ENCODE measurements around the gene REV3L. TPM values are rescaled to one million over a fixed set of nuclear protein-coding genes. Genes with fewer than 3 reads are reported as not detected.

REV3L gene
- total and polyA plus RNA-seq, 4 donors = 3.8 to 17.7 (median 11.2) TPM

DNA sequence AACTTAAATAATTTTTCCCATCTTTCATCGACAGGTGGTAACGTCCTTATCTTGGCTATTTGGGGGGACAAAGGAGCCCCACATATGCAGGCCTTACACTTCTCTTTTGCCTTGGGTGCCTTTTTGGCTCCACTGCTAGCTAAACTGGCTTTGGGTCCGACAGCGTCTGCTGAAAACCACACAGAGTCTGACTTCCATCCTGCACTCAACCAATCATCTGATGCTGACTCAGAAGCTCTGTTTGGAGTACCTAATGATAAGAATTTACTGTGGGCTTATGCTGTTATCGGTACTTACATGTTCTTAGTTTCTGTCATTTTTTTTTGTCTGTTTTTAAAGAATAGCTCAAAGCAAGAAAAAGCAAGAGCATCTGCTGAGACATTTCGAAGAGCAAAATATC lies 217.2 kb downstream of the REV3L start (continued):
- TF ChIP-seq, protein P1, sequence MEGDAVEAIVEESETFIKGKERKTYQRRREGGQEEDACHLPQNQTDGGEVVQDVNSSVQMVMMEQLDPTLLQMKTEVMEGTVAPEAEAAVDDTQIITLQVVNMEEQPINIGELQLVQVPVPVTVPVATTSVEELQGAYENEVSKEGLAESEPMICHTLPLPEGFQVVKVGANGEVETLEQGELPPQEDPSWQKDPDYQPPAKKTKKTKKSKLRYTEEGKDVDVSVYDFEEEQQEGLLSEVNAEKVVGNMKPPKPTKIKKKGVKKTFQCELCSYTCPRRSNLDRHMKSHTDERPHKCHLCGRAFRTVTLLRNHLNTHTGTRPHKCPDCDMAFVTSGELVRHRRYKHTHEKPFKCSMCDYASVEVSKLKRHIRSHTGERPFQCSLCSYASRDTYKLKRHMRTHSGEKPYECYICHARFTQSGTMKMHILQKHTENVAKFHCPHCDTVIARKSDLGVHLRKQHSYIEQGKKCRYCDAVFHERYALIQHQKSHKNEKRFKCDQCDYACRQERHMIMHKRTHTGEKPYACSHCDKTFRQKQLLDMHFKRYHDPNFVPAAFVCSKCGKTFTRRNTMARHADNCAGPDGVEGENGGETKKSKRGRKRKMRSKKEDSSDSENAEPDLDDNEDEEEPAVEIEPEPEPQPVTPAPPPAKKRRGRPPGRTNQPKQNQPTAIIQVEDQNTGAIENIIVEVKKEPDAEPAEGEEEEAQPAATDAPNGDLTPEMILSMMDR (IDR thresholded peaks at IDR 0.05; ENCODE audit: low read depth, low read length, missing input control) = no peak

DNA sequence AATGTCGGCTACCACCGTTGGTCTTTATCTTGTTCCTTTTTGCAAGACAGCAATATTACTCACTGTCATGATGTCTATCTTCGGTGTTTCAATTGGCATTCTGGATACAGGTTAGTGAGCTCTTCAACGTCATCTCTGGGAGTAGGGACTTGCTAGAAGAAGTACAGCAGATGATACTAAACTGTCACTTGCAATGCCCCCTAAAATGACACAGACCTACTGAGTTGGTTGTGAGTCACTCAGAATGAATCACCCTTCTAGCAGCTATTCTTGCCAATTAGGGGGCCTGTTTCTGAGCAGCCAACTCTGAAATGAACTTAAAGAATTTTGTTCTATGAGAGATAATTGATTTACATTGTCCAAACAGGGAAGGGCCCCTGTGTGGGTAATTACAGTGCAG lies 219.2 kb downstream of the REV3L start:
- 93% methylated on average over 4 of the region's 4 CpGs for WGBS
- no peak for DNase-seq (ENCODE audit: low spot score)
- H3K4me1 ChIP-seq (ENCODE audit: control insufficient read depth in 4 of 4, insufficient read depth in 4 of 4, low read length in 3 of 4) = peaks cover 0 to 9% (median 7%) of the 10 kb centered on the region in 4 donors
- H3K36me3 ChIP-seq (ENCODE audit: control insufficient read depth in 4 of 4, insufficient read depth in 3 of 4, low read depth in 1 of 4, low read length in 3 of 4) = peaks cover 7 to 27% (median 13%) of the 10 kb centered on the region in 4 donors
- H3K27ac ChIP-seq (ENCODE audit: low read depth in 1 of 2, low read length in 2 of 2) = no peak overlapping the region
- no peaks in the 10 kb centered on the region for H3K27me3 ChIP-seq (ENCODE audit: control insufficient read depth in 4 of 4, insufficient read depth in 4 of 4, low read length in 3 of 4)
- H3K4me3 ChIP-seq (ENCODE audit: low read depth in 1 of 3, low read length in 3 of 3) = no peak overlapping the region
- H3K9me3 ChIP-seq (ENCODE audit: control insufficient read depth in 4 of 4, low read length in 3 of 4) = no peaks in the 10 kb centered on the region
- TF ChIP-seq, protein P1 (IDR thresholded peaks at IDR 0.05; ENCODE audit: low read depth, low read length, missing input control) = no peak
- TF ChIP-seq FOXA2 (IDR thresholded peaks at IDR 0.05) = no peak
- TF ChIP-seq SP1 (IDR thresholded peaks at IDR 0.05) = no peak
- TF ChIP-seq, protein P2, sequence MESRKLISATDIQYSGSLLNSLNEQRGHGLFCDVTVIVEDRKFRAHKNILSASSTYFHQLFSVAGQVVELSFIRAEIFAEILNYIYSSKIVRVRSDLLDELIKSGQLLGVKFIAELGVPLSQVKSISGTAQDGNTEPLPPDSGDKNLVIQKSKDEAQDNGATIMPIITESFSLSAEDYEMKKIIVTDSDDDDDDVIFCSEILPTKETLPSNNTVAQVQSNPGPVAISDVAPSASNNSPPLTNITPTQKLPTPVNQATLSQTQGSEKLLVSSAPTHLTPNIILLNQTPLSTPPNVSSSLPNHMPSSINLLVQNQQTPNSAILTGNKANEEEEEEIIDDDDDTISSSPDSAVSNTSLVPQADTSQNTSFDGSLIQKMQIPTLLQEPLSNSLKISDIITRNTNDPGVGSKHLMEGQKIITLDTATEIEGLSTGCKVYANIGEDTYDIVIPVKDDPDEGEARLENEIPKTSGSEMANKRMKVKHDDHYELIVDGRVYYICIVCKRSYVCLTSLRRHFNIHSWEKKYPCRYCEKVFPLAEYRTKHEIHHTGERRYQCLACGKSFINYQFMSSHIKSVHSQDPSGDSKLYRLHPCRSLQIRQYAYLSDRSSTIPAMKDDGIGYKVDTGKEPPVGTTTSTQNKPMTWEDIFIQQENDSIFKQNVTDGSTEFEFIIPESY (IDR thresholded peaks at IDR 0.05) = no peak
- no peak for TF ChIP-seq NR2F2 (IDR thresholded peaks at IDR 0.05)
- TF ChIP-seq, protein P3, sequence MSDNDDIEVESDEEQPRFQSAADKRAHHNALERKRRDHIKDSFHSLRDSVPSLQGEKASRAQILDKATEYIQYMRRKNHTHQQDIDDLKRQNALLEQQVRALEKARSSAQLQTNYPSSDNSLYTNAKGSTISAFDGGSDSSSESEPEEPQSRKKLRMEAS (IDR thresholded peaks at IDR 0.05) = no peak
- TF ChIP-seq RXRA (IDR thresholded peaks at IDR 0.05) = no peak
- TF ChIP-seq, protein P4, sequence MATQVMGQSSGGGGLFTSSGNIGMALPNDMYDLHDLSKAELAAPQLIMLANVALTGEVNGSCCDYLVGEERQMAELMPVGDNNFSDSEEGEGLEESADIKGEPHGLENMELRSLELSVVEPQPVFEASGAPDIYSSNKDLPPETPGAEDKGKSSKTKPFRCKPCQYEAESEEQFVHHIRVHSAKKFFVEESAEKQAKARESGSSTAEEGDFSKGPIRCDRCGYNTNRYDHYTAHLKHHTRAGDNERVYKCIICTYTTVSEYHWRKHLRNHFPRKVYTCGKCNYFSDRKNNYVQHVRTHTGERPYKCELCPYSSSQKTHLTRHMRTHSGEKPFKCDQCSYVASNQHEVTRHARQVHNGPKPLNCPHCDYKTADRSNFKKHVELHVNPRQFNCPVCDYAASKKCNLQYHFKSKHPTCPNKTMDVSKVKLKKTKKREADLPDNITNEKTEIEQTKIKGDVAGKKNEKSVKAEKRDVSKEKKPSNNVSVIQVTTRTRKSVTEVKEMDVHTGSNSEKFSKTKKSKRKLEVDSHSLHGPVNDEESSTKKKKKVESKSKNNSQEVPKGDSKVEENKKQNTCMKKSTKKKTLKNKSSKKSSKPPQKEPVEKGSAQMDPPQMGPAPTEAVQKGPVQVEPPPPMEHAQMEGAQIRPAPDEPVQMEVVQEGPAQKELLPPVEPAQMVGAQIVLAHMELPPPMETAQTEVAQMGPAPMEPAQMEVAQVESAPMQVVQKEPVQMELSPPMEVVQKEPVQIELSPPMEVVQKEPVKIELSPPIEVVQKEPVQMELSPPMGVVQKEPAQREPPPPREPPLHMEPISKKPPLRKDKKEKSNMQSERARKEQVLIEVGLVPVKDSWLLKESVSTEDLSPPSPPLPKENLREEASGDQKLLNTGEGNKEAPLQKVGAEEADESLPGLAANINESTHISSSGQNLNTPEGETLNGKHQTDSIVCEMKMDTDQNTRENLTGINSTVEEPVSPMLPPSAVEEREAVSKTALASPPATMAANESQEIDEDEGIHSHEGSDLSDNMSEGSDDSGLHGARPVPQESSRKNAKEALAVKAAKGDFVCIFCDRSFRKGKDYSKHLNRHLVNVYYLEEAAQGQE (IDR thresholded peaks at IDR 0.05) = no peak
- TF ChIP-seq EGR1 (IDR thresholded peaks at IDR 0.05; ENCODE audit: low read depth in 2 of 2) = no peak
- no peak for TF ChIP-seq TAF1 (conservative IDR thresholded peaks at IDR 0.05)
- TF ChIP-seq YY1 (IDR thresholded peaks at IDR 0.05) = no peak
- no peak for TF ChIP-seq RAD21 (IDR thresholded peaks at IDR 0.05)
- TF ChIP-seq JUND (IDR thresholded peaks at IDR 0.05) = no peak
- no peak for TF ChIP-seq HNF4A (conservative IDR thresholded peaks at IDR 0.05)
- TF ChIP-seq FOXA1 (IDR thresholded peaks at IDR 0.05) = no peak
- no peak overlapping the region for H3K9ac ChIP-seq (ENCODE audit: low read depth in 1 of 2, low read length in 2 of 2)
